ENCODE results near the gene GALNT7.

GALNT7 gene

DNA sequence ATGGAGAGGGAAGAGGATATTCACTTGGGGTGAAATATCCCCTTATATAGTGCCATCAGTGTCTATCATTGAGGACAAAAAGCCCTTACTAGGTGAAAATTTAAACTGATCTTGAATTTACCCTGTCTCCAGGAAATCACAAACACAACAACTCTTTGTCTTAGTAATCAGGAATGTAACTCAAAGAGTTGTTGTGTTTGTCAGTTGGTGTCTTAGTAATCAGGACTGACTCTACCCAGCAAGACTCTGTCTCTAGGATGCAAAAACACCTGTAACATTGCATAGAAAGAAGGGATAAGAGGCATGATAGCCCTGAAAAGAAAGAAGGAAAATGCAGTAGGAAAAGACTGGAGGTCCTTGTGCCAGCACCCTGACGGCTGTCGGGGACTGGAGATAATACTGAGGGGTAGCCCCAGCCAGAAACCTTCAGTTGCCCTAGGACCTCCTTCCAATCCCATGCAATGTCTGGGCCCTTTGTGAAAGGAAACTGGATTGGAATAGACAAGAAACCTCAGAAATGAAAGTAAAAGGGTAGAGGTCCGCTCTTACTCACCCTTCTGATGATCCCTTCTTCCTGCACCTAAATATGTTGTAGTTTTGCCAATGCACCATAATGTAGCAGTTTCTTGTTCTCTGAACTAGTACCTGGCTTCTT is 120.2 kb downstream of the GALNT7 start (continued):
- TF ChIP-seq, protein P1, sequence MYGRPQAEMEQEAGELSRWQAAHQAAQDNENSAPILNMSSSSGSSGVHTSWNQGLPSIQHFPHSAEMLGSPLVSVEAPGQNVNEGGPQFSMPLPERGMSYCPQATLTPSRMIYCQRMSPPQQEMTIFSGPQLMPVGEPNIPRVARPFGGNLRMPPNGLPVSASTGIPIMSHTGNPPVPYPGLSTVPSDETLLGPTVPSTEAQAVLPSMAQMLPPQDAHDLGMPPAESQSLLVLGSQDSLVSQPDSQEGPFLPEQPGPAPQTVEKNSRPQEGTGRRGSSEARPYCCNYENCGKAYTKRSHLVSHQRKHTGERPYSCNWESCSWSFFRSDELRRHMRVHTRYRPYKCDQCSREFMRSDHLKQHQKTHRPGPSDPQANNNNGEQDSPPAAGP (tag by site-specific recombination; IDR thresholded peaks at IDR 0.05), result no peak
- TF ChIP-seq ZNF837 (tag by site-specific recombination; IDR thresholded peaks at IDR 0.05), result no peak

DNA sequence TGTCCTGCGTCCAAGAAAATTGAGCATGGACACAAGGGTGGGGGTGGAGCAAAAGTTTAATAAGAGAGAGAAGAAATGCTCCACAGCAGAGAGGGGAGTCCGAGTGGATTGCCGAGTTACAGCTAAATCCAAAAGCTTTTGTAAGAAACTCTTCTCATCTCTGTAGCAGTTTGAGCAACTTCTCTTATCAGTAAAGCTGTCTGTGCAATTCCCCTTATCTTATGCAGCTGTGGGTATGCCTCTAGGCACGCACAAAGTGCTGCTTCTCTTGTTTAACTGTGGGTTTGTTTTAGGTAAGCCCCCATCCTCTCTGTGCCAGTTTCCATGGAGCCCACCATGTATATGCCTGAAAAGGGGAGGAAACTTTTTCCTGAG is 120.7 kb downstream of the GALNT7 start:
- H3K4me1 ChIP-seq (ENCODE audit: control insufficient read depth, insufficient read depth, low read length), result no peaks in the 10 kb centered on the region
- CTCF ChIA-PET, result interaction anchor here (0.6 to 2.3 kb wide), 2 partner anchors 12 to 53 kb away, joined by 3 to 13 read pairs; no protein-coding TSS in a partner anchor
- H3K27ac ChIP-seq (ENCODE audit: extremely low read depth, low read depth, low read length), result no peak overlapping the region
- no peaks in the 10 kb centered on the region for H3K9me3 ChIP-seq (ENCODE audit: control insufficient read depth, insufficient read depth, low read depth, low read length)
- POLR2A ChIA-PET, result no interaction called here
- no peak overlapping the region for H3K4me3 ChIP-seq (ENCODE audit: low read depth, low read length)
- TF ChIP-seq SP3 (tag by site-specific recombination; IDR thresholded peaks at IDR 0.05), result no peak
- no peak for TF ChIP-seq ZNF776 (tag by site-specific recombination; IDR thresholded peaks at IDR 0.05; ENCODE audit: borderline replicate concordance)
- TF ChIP-seq ZNF155 (tag by site-specific recombination; IDR thresholded peaks at IDR 0.05), result no peak
- TF ChIP-seq GLI2 (tag by site-specific recombination; IDR thresholded peaks at IDR 0.05; ENCODE audit: borderline replicate concordance, low read depth), result no peak
- TF ChIP-seq, protein P2, sequence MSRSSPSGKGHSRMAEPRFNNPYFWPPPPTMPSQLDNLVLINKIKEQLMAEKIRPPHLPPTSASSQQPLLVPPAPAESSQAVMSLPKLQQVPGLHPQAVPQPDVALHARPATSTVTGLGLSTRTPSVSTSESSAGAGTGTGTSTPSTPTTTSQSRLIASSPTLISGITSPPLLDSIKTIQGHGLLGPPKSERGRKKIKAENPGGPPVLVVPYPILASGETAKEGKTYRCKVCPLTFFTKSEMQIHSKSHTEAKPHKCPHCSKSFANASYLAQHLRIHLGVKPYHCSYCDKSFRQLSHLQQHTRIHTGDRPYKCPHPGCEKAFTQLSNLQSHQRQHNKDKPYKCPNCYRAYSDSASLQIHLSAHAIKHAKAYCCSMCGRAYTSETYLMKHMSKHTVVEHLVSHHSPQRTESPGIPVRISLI (tag by site-specific recombination; IDR thresholded peaks at IDR 0.05), result no peak
- no peak for TF ChIP-seq ZNF391 (tag by site-specific recombination; IDR thresholded peaks at IDR 0.05; ENCODE audit: borderline replicate concordance, low read depth)
- no peak for TF ChIP-seq ZNF423 (tag by site-specific recombination; IDR thresholded peaks at IDR 0.05)
- TF ChIP-seq ZNF366 (tag by site-specific recombination; conservative IDR thresholded peaks at IDR 0.05), result no peak
- TF ChIP-seq ZNF501 (tag by site-specific recombination; IDR thresholded peaks at IDR 0.05), result no peak
- TF ChIP-seq, protein P3, sequence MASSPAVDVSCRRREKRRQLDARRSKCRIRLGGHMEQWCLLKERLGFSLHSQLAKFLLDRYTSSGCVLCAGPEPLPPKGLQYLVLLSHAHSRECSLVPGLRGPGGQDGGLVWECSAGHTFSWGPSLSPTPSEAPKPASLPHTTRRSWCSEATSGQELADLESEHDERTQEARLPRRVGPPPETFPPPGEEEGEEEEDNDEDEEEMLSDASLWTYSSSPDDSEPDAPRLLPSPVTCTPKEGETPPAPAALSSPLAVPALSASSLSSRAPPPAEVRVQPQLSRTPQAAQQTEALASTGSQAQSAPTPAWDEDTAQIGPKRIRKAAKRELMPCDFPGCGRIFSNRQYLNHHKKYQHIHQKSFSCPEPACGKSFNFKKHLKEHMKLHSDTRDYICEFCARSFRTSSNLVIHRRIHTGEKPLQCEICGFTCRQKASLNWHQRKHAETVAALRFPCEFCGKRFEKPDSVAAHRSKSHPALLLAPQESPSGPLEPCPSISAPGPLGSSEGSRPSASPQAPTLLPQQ (tag by site-specific recombination; IDR thresholded peaks at IDR 0.05), result no peak
- H3K36me3 ChIP-seq (ENCODE audit: control insufficient read depth in 2 of 2, insufficient read depth in 1 of 2, low read length in 2 of 2), result no peaks in the 10 kb centered on the region

DNA sequence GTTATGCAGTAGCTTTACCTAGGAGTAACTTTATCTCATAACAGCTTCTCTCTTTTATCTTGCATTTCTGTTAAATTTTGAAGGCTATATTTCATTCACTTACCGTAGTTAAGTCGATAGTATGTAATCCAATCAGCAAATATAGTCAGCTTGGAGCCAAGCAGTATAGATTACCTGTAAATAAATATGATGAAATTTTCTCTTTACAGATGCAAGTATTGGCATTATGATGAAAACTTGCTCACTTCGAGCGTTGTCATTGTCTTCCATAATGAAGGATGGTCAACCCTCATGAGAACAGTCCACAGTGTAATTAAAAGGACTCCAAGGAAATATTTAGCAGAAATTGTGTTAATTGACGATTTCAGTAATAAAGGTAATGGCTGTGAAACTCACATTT is 123.3 kb downstream of the GALNT7 start:
- Histone ChIP-seq H3K27ac (ENCODE audit: extremely low read depth, low read depth, low read length) (no peak overlapping the region), H3K36me3 (ENCODE audit: control insufficient read depth in 2 of 2, insufficient read depth in 1 of 2, low read length in 2 of 2) (peaks cover 0 to 3% of the 10 kb centered on the region in 2 experiments; a peak in 1 of 3 replicates), H3K4me3 (ENCODE audit: low read depth, low read length) (no peak overlapping the region), H3K9me3 (ENCODE audit: control insufficient read depth, insufficient read depth, low read depth, low read length) (no peaks in the 10 kb centered on the region), H3K4me1 (ENCODE audit: control insufficient read depth, insufficient read depth, low read length) (no peaks in the 10 kb centered on the region)
- ChIA-PET POLR2A (no interaction called here), CTCF (interaction anchor here (0.6 to 2.9 kb wide), 4 partner anchors 9 to 278 kb away, joined by 3 to 35 read pairs (median 6); no protein-coding TSS in a partner anchor)
- TF ChIP-seq, protein P4, sequence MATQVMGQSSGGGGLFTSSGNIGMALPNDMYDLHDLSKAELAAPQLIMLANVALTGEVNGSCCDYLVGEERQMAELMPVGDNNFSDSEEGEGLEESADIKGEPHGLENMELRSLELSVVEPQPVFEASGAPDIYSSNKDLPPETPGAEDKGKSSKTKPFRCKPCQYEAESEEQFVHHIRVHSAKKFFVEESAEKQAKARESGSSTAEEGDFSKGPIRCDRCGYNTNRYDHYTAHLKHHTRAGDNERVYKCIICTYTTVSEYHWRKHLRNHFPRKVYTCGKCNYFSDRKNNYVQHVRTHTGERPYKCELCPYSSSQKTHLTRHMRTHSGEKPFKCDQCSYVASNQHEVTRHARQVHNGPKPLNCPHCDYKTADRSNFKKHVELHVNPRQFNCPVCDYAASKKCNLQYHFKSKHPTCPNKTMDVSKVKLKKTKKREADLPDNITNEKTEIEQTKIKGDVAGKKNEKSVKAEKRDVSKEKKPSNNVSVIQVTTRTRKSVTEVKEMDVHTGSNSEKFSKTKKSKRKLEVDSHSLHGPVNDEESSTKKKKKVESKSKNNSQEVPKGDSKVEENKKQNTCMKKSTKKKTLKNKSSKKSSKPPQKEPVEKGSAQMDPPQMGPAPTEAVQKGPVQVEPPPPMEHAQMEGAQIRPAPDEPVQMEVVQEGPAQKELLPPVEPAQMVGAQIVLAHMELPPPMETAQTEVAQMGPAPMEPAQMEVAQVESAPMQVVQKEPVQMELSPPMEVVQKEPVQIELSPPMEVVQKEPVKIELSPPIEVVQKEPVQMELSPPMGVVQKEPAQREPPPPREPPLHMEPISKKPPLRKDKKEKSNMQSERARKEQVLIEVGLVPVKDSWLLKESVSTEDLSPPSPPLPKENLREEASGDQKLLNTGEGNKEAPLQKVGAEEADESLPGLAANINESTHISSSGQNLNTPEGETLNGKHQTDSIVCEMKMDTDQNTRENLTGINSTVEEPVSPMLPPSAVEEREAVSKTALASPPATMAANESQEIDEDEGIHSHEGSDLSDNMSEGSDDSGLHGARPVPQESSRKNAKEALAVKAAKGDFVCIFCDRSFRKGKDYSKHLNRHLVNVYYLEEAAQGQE (tag by site-specific recombination; IDR thresholded peaks at IDR 0.05), result no peak
- TF ChIP-seq, protein P5, sequence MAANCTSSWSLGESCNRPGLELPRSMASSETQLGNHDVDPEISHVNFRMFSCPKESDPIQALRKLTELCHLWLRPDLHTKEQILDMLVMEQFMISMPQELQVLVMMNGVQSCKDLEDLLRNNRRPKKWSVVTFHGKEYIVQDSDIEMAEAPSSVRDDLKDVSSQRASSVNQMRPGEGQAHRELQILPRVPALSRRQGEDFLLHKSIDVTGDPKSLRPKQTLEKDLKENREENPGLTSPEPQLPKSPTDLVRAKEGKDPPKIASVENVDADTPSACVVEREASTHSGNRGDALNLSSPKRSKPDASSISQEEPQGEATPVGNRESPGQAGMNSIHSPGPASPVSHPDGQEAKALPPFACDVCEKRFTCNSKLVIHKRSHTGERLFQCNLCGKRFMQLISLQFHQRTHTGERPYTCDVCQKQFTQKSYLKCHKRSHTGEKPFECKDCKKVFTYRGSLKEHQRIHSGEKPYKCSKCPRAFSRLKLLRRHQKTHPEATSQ (tag by site-specific recombination; IDR thresholded peaks at IDR 0.05), result no peak
- TF ChIP-seq ZNF266 (tag by site-specific recombination; IDR thresholded peaks at IDR 0.05; ENCODE audit: low read depth) (no peak), ZNF558 (tag by site-specific recombination; IDR thresholded peaks at IDR 0.05) (no peak), ZFP3 (tag by site-specific recombination; IDR thresholded peaks at IDR 0.05; ENCODE audit: low read depth) (no peak), ZNF621 (tag by site-specific recombination; IDR thresholded peaks at IDR 0.05) (no peak), ZNF768 (tag by site-specific recombination; IDR thresholded peaks at IDR 0.05) (no peak), ZBTB48 (tag by site-specific recombination; IDR thresholded peaks at IDR 0.05) (no peak), ZNF596 (tag by site-specific recombination; IDR thresholded peaks at IDR 0.05) (no peak), ZNF747 (tag by site-specific recombination; IDR thresholded peaks at IDR 0.05) (no peak)
- TF ChIP-seq, protein P6, sequence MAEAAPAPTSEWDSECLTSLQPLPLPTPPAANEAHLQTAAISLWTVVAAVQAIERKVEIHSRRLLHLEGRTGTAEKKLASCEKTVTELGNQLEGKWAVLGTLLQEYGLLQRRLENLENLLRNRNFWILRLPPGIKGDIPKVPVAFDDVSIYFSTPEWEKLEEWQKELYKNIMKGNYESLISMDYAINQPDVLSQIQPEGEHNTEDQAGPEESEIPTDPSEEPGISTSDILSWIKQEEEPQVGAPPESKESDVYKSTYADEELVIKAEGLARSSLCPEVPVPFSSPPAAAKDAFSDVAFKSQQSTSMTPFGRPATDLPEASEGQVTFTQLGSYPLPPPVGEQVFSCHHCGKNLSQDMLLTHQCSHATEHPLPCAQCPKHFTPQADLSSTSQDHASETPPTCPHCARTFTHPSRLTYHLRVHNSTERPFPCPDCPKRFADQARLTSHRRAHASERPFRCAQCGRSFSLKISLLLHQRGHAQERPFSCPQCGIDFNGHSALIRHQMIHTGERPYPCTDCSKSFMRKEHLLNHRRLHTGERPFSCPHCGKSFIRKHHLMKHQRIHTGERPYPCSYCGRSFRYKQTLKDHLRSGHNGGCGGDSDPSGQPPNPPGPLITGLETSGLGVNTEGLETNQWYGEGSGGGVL (tag by site-specific recombination; IDR thresholded peaks at IDR 0.05), result no peak
